HepG2 (cell line): ENCODE results near the gene USE1. TPM values are rescaled to one million over a fixed set of nuclear protein-coding genes. Genes with fewer than 3 reads are reported as not detected.

Source experiments
- ARNT ChIP-seq: fragments of 450-650 bp; IDR thresholded peaks from 2 replicates; pipeline ENCODE4 v1.6.1; 2017
- CBX1 ChIP-seq: IDR thresholded peaks from one replicate; pipeline ENCODE4 v1.6.1; 2016; ENCODE audit warnings: antibody characterized with exemption, low read depth
- CREB1 ChIP-seq, 2 experiments: fragments of 450-650 bp in 1 of 2; IDR thresholded peaks; 2 replicates each; pipeline ENCODE4 v1.6.1; 2016 to 2017; ENCODE audit warnings: control low read depth in 1 of 2, mild to moderate bottlenecking in 1 of 2, missing compliant biosample characterization in 1 of 2, missing genetic modification characterization in 1 of 2
- CREM ChIP-seq, 2 experiments: sonication (generic) in 1 of 2; formaldehyde crosslinking in 1 of 2; IDR thresholded peaks; 2 replicates each; pipeline versions ENCODE4 v1.4.0 to v1.6.1; 2016 to 2020; ENCODE audit warnings: antibody characterized with exemption in 1 of 2, mild to moderate bottlenecking in 1 of 2, missing genetic modification reagents in 1 of 2
- MEIS1 ChIP-seq: sonication (generic); formaldehyde crosslinking; IDR thresholded peaks from 2 replicates; pipeline ENCODE4 v1.9.0; 2021; ENCODE audit warnings: mild to moderate bottlenecking, missing genetic modification reagents, moderate library complexity, borderline replicate concordance
- RARG ChIP-seq: sonication (generic); formaldehyde crosslinking; IDR thresholded peaks from 2 replicates; pipeline ENCODE4 v1.4.0; 2020; ENCODE audit warnings: low read depth, mild to moderate bottlenecking, missing genetic modification reagents
- RBM22 ChIP-seq: fragments of 200-400 bp; formaldehyde crosslinking; optimal IDR thresholded peaks from 2 replicates; pipeline ENCODE3; 2017; ENCODE audit warnings: mild to moderate bottlenecking, low read length, moderate library complexity
- ZBTB21 ChIP-seq: sonication (generic); formaldehyde crosslinking; IDR thresholded peaks from 2 replicates; pipeline ENCODE4 v1.4.0; 2020; ENCODE audit warnings: missing genetic modification reagents
- ZBTB37 ChIP-seq: sonication (generic); formaldehyde crosslinking; IDR thresholded peaks from 2 replicates; pipeline ENCODE4 v1.4.0; 2020; ENCODE audit warnings: mild to moderate bottlenecking, missing genetic modification reagents
- ZNF101 ChIP-seq: sonication (generic); formaldehyde crosslinking; IDR thresholded peaks from 2 replicates; pipeline ENCODE4 v1.4.0; 2020; ENCODE audit warnings: mild to moderate bottlenecking, low read depth, missing genetic modification reagents, borderline replicate concordance
- ZNF318 ChIP-seq: sonication (generic); formaldehyde crosslinking; IDR thresholded peaks from 2 replicates; pipeline ENCODE4 v1.4.0; 2020; ENCODE audit warnings: mild to moderate bottlenecking, missing genetic modification reagents
- ZNF496 ChIP-seq: sonication (generic); formaldehyde crosslinking; IDR thresholded peaks from 2 replicates; pipeline ENCODE4 v1.8.1; 2023; ENCODE audit warnings: mild to moderate bottlenecking, moderate library complexity, missing genetic modification reagents; ENCODE audit not compliant: insufficient replicate concordance
- ZNF570 ChIP-seq: sonication (generic); formaldehyde crosslinking; IDR thresholded peaks from 2 replicates; pipeline ENCODE4 v1.4.0; 2020; ENCODE audit warnings: mild to moderate bottlenecking, missing genetic modification reagents, borderline replicate concordance
- ZNF605 ChIP-seq: sonication (generic); formaldehyde crosslinking; IDR thresholded peaks from 2 replicates; pipeline ENCODE4 v1.8.0; 2022; ENCODE audit warnings: mild to moderate bottlenecking, missing genetic modification reagents
- ZNF660 ChIP-seq: sonication (generic); formaldehyde crosslinking; IDR thresholded peaks from 2 replicates; pipeline ENCODE4 v1.5.1; 2020; ENCODE audit warnings: mild to moderate bottlenecking, low read depth, missing genetic modification reagents, borderline replicate concordance
- ZNF772 ChIP-seq: sonication (generic); formaldehyde crosslinking; IDR thresholded peaks from 2 replicates; pipeline ENCODE4 v1.5.0; 2020; ENCODE audit warnings: mild to moderate bottlenecking, missing genetic modification reagents
- ZNF850 ChIP-seq: sonication (generic); formaldehyde crosslinking; conservative IDR thresholded peaks from 2 replicates; pipeline ENCODE4 v1.9.0; 2021; ENCODE audit warnings: mild to moderate bottlenecking, missing genetic modification reagents
- ZSCAN29 ChIP-seq: sonication (generic); formaldehyde crosslinking; conservative IDR thresholded peaks from 2 replicates; pipeline ENCODE4 v1.4.0; 2020; ENCODE audit warnings: mild to moderate bottlenecking, missing genetic modification reagents
- polyA plus RNA-seq, 8 experiments: library from polyadenylated mRNA; depleted of rRNA in 3 of 8; stranded (reverse) in 7 of 8; unstranded in 1 of 8; fragments of >200 nt; fragmentation: Illumina TruSeq in 4 of 8; extraction: Trizol in 4 of 8; gene quantifications; 2 replicates each; pipeline versions ENCODE4 v1.2.1 to v1.2.3, GENCODE V29; 2011 to 2016; ENCODE audit warnings: low read depth in 4 of 8, missing spikeins in 1 of 8, mixed read lengths in 1 of 8; ENCODE audit not compliant: insufficient read depth in 1 of 8
- total RNA-seq, 5 experiments: library from RNA; depleted of rRNA; stranded (reverse); fragments of >200 nt; fragmentation: Illumina TruSeq; extraction: Trizol; gene quantifications; 2 replicates each; pipeline ENCODE4 v1.2.3, GENCODE V29; 2016; ENCODE audit warnings: low read depth in 1 of 5
- TF ChIP-seq, protein P1 (sequence below): sonication (generic); formaldehyde crosslinking; IDR thresholded peaks from 2 replicates; pipeline ENCODE4 v1.8.0; 2022; ENCODE audit warnings: missing genetic modification reagents, low read depth, mild to moderate bottlenecking, borderline replicate concordance

The USE1 gene
- total and polyA plus RNA-seq, 2 of the 13 experiments (the other 11 are each of a cell fraction or from before 2014, with no cell fraction given), result 9.9 to 17.6 TPM

GRCh38 chr19:17244618-17245534 lies 29.7 kb downstream of the USE1 start (continued):
- TF ChIP-seq ZNF496 (CRISPR knock-in tag), result no peak
- TF ChIP-seq CREM (IDR thresholded peaks at IDR 0.05), result no peak
- TF ChIP-seq CREM (CRISPR knock-in tag; IDR thresholded peaks at IDR 0.05), result no peak
- no peak for TF ChIP-seq ZBTB21
- no peak for TF ChIP-seq ZSCAN29 (CRISPR knock-in tag)
- no peak for TF ChIP-seq ZNF318 (CRISPR knock-in tag)
- TF ChIP-seq ZNF101, result 0 out of 2 replicates have a peak, but pooled peaks have one; percentile 60
- no peak for TF ChIP-seq CREB1 (IDR thresholded peaks at IDR 0.05)
- TF ChIP-seq CREB1 (CRISPR knock-in tag; IDR thresholded peaks at IDR 0.05), result no peak
- no peak for TF ChIP-seq RBM22
- TF ChIP-seq ZNF660 (CRISPR knock-in tag), result no peak
- TF ChIP-seq MEIS1 (CRISPR knock-in tag), result no peak
- no peak for TF ChIP-seq CBX1
- TF ChIP-seq, protein P1, sequence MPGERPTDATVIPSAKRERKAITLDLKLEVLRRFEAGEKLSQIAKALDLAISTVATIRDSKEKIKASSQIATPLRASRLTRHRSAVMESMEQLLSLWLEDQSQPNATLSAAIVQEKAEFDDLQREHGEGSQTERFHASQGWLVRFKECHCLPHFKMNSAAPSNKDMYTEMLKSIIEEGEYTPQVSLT (CRISPR knock-in tag), result no peak
- TF ChIP-seq ZNF850, result no peak; the same call in 1 of the 2 replicates
- TF ChIP-seq ARNT, result no peak
- no peak; the same call in 1 of the 2 replicates for TF ChIP-seq ZNF772
- no peak for TF ChIP-seq ZNF605 (CRISPR knock-in tag)
- no peak for TF ChIP-seq RARG
- no peak for TF ChIP-seq ZBTB37 (CRISPR knock-in tag)
- no peak for TF ChIP-seq ZNF570
